ENCODE data around the gene PSPC1.

GRCh38 chr13:19674898-19675297 is 107.8 kb downstream of the PSPC1 start:
- no peak for TF ChIP-seq ZNF768 (CRISPR knock-in tag; IDR thresholded peaks at IDR 0.05)
- no peak for TF ChIP-seq ZNF101 (CRISPR knock-in tag; IDR thresholded peaks at IDR 0.05; ENCODE audit: borderline replicate concordance, low read depth)
- TF ChIP-seq ZFP36 (IDR thresholded peaks at IDR 0.05; ENCODE audit: borderline replicate concordance, low read depth, low read length, partially characterized antibody) = no peak
- TF ChIP-seq SAFB2 (CRISPR knock-in tag; IDR thresholded peaks at IDR 0.05; ENCODE audit: borderline replicate concordance, low read depth) = no peak
- TF ChIP-seq CTCF (CRISPR knock-in tag; IDR thresholded peaks at IDR 0.05) = no peak
- no peak for TF ChIP-seq GFI1 (CRISPR knock-in tag; IDR thresholded peaks at IDR 0.05; ENCODE audit: borderline replicate concordance)
- no peak for TF ChIP-seq ELF4 (CRISPR knock-in tag; IDR thresholded peaks at IDR 0.05; ENCODE audit: borderline replicate concordance)
- TF ChIP-seq SMC3 (IDR thresholded peaks at IDR 0.05; ENCODE audit: low read length) = no peak
